HG02571 (cell line): ENCODE results near the gene PRMT1.
"Not testable (repeated sequence)": the region's sequence is repeated elsewhere in the genome, so short reads cannot be mapped to it uniquely, and the experiment has no call there.

Source experiments
- ATAC-seq: cut with Tn5 transposase; IDR thresholded peaks from one replicate; pipeline ENCODE4 v1.9.1; 2021; ENCODE audit warnings: mild to moderate bottlenecking, moderate library complexity; ENCODE audit not compliant: unreplicated experiment

The PRMT1 gene

DNA sequence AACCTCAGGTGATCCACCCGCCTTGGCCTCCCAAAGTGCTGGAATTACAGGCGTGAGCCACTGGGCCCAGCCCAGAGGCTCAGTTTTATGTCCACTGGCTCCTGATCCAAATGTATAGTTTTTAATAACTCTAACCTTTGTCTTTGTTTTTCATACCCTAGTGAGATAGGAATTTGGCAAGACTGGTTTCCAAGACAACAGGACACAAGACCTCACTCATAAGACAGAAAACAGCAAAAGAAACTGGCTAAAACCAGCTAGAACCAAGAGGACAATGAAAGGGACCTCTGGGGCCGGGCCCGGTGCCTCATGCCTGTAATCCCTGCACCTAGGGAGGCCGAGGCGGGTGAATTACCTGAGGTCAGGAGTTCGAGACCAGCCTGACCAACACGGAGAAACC lies 41.4 kb downstream of the PRMT1 start:
- ATAC-seq, result no peak

DNA sequence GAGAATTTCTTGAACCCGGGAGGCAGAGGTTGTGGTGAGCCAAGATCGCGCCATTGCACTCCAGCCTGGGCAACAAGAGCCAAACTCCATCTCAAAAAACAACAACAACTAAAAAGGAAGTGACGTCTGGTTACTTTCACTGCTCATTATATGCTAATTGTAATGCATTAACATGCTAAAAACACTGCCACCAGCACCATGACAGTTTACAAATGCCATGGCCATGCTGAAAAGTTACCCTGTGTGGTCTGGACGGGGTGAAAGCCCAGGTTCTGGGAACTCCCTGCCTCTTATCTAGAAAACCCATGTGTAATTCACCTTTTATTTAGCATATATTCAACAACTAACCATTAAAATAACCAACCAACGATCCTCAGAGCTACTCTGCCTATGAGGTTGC lies 41.9 kb downstream of the PRMT1 start:
- ATAC-seq, result no peak

DNA sequence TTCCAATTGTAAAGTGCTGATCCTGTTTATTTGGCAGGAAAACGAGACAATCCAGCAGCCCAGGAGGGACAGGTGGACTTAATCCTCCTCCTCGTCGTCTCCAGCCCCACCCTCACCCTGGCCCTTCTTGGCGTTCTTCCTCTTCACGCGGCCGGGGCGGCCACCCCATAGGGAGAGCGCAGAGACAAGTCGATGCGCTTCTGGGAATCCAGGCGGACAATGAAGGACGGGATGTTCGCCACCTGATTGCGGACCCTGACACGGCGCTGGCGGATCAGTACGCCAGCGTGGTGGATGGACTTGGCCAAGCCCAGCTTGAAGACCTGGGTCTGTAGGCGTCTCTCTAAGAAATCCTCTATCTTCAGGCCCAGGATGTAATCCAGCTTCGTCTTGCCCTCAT lies 42.3 kb downstream of the PRMT1 start:
- not testable (repeated sequence) for ATAC-seq

DNA sequence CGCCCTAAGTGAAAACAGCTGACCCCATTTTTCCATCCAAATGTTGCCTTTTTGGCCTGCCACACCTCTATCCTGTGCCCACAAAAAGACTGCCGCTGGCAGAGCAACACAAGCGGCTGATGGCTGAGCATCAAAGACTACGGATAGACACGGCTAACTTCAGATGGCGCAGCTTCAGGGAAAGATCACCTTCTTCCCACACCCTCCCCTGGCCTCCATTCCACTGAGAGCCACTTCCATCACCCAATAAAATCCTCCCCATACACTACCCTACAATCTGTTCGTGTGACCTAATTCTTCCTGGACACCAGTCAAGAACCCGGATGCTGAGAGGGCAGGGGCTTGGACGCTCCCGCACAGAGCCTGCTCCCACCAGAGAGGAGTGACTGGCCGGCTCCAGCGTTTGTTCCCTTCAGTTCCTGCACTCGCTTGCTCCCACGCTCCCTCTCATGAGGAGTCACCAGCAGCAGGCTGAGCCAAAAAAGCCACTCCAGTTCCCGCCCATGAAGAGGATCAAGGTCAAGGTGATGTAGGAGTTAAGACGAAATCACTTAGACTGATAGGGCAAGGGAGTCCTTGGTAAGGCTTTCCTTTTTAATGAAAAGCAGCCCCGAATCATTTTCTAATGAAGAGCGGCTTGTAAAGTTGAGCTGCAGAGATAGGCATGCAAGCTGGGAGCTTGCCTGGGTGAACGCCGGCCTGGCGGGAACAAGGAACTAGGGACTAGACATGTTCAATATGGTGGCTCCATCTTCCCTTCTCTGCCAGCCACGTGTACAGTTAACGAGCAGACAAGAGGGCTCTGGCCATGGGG lies 50.4 kb downstream of the PRMT1 start:
- no peak for ATAC-seq

DNA sequence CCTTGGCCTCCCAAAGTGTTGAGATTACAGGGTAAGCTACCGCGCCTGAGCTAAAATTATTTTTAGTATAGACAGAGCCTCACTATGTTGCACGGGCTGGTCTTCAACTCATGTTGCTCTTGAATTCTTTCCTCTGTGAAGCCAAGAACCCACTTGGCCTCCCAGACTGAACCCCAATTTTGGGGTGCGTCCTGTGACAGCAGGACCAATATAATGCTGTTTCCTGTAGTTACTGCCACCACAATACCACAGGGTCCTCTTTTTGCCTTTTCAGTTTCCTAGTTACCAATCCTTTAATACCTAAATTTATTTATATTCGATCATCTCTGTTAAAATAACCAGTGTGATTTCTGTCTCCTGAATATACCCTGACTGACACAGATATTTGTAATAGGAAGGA lies 53.1 kb downstream of the PRMT1 start:
- ATAC-seq, result no peak
